ENCODE data around the gene CHD6.

Gene CHD6

DNA sequence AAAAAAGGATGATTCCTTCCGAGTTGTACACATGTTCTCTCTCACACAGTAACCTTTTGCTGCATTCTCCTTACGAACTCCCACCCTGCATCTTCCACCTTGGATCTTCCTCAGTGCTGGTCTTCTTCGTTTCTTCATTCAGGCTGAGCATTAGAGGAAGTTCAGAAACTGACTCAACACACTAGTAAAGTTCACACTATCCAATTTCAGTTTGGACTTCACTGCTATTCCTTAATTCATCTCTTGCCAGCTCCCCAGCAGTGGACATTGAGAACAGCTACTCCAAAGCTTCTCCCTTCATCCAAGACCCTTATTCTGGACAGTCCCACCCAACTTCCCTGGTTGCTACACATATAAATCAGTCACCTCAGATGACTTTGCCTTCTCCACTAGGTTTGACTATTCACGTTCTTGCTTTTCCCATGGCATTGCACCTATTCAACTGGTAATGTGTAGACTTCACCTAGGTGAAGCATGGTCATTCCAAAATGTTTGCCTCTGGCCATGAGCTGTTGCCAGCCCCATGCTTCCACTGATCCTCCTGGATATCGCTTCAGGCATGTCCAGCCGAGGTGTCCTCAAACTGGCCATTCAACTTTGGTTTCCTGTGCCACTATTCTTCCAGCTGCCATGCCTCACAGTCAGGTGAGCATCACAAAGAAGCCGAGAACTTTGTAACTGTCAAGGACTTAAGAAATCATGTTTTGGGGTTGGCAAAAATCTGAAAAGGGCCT, 147.6 kb downstream of the CHD6 start:
- Histone ChIP-seq H3K36me3 (peaks cover 30% of the 10 kb centered on the region), H3K27ac (no peak overlapping the region), H3K4me1 (ENCODE audit: control insufficient read depth in 1 of 2, insufficient read depth in 1 of 2, low read depth in 1 of 2, low read length in 1 of 2) (no peaks in the 10 kb centered on the region), H3K4me3 (ENCODE audit: low read depth in 1 of 2, low read length in 1 of 2) (no peak overlapping the region), H3K27me3 (no peaks in the 10 kb centered on the region), H3K9me3 (no peaks in the 10 kb centered on the region)
- TF ChIP-seq, protein P1, sequence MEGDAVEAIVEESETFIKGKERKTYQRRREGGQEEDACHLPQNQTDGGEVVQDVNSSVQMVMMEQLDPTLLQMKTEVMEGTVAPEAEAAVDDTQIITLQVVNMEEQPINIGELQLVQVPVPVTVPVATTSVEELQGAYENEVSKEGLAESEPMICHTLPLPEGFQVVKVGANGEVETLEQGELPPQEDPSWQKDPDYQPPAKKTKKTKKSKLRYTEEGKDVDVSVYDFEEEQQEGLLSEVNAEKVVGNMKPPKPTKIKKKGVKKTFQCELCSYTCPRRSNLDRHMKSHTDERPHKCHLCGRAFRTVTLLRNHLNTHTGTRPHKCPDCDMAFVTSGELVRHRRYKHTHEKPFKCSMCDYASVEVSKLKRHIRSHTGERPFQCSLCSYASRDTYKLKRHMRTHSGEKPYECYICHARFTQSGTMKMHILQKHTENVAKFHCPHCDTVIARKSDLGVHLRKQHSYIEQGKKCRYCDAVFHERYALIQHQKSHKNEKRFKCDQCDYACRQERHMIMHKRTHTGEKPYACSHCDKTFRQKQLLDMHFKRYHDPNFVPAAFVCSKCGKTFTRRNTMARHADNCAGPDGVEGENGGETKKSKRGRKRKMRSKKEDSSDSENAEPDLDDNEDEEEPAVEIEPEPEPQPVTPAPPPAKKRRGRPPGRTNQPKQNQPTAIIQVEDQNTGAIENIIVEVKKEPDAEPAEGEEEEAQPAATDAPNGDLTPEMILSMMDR (IDR thresholded peaks at IDR 0.05), result no peak

DNA sequence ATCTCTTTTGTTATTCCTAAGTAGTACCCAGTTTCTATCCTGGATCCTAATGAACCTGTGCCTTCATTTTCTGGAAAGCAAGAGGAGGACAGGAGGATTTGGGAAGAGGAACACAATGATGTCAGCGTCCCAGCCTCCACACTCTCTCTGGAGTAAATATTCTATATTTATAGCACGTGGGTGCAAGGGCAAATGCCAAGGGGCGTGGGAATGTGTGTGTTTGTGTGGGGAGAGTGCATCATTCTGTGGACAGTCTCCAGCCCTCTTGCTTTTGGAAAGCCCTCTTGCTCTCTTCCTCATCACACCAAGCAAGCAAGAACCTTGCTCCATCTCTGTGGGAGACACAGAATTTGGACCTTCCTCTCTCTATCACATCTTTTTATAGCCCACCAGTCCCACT, 148.3 kb downstream of the CHD6 start:
- Histone ChIP-seq H3K4me1 (ENCODE audit: control insufficient read depth in 1 of 2, insufficient read depth in 1 of 2, low read depth in 1 of 2, low read length in 1 of 2) (no peaks in the 10 kb centered on the region), H3K9me3 (no peaks in the 10 kb centered on the region), H3K36me3 (peaks cover 30% of the 10 kb centered on the region), H3K27ac (no peak overlapping the region), H3K4me3 (ENCODE audit: low read depth in 1 of 2, low read length in 1 of 2) (no peak overlapping the region), H3K27me3 (no peaks in the 10 kb centered on the region)
- TF ChIP-seq, protein P1 (IDR thresholded peaks at IDR 0.05), result no peak

DNA sequence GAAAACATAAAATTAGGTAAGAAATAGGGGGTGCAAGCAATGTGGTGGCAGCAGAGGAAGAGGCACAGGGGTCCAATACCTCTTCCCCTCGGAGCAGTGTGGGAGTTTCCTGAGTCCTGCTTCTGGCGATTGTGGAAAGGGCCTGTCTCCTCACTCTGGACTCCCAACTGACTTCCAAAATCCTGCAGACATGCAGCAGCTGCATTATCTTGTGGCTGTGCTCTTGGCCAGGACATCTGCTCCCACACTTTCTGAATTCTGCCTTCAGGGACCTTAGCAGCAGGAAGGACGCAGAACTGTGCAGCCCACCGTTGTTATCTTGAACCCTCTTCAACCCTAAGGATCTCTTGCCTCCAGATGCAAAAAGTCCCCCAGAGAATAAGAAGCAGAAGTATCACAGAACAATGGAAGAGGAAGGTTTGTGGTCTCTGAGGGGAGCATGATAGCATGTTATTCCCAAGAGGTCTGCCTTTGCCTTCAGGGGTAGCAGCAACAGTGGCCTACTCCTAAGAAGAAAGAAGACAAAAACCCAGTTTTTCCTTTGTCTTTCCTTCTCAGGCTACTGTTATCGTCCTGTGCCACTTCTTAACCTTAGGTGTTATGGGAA, 149.1 kb downstream of the CHD6 start:
- Histone ChIP-seq H3K9me3 (no peaks in the 10 kb centered on the region), H3K27me3 (no peaks in the 10 kb centered on the region), H3K27ac (no peak overlapping the region), H3K4me1 (ENCODE audit: control insufficient read depth in 1 of 2, insufficient read depth in 1 of 2, low read depth in 1 of 2, low read length in 1 of 2) (no peaks in the 10 kb centered on the region), H3K4me3 (ENCODE audit: low read depth in 1 of 2, low read length in 1 of 2) (no peak overlapping the region), H3K36me3 (peaks cover 30% of the 10 kb centered on the region)
- TF ChIP-seq, protein P1 (IDR thresholded peaks at IDR 0.05), result no peak

DNA sequence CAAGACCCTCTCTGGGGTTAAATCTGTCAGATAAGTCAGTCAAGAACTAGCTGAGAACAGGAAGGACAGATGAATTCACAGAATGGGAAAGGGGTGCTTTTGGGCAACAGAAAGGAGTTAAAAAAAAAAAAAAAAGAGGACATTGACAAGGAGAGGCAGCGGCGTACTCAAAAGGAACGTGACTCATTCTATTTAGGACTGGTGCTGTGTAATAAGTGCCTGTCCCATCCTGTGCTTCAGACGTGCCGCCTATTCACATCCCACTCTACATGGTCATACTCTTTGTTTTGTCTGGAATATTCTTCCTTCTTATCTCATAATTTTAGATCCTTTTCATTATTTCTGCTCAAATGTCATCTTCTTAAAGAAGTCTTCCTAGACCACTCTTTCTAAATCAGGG, 150.5 kb downstream of the CHD6 start:
- no peaks in the 10 kb centered on the region for H3K4me1 ChIP-seq (ENCODE audit: control insufficient read depth in 1 of 2, insufficient read depth in 1 of 2, low read depth in 1 of 2, low read length in 1 of 2)
- H3K4me3 ChIP-seq (ENCODE audit: low read depth in 1 of 2, low read length in 1 of 2), result no peak overlapping the region
- H3K36me3 ChIP-seq, result peaks cover 24% of the 10 kb centered on the region
- TF ChIP-seq, protein P1 (IDR thresholded peaks at IDR 0.05), result no peak
- H3K27ac ChIP-seq, result no peak overlapping the region
- H3K27me3 ChIP-seq, result no peaks in the 10 kb centered on the region
- H3K9me3 ChIP-seq, result no peaks in the 10 kb centered on the region

DNA sequence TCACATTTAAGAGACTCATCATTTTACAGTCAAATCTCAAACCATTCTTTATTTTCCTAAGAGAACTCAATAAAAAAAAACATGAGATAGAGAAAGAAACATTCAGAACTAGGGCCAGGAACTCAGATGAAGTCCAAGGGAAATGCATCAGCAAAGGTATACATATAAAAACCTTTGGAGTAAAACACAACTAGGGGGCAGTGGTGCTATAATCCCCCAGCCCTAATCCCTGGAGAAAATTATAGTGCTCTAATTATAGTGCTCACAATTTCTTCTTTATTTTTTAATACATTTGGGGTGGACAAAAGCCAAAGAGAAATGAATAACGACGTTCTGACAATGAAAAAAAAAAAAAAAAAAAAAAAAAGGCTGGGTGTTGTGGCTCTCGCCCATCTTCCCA, 151.0 kb downstream of the CHD6 start:
- no peaks in the 10 kb centered on the region for H3K9me3 ChIP-seq
- no peak overlapping the region for H3K27ac ChIP-seq
- TF ChIP-seq, protein P1 (IDR thresholded peaks at IDR 0.05), result no peak
- no peak overlapping the region for H3K4me3 ChIP-seq (ENCODE audit: low read depth in 1 of 2, low read length in 1 of 2)
- H3K4me1 ChIP-seq (ENCODE audit: control insufficient read depth in 1 of 2, insufficient read depth in 1 of 2, low read depth in 1 of 2, low read length in 1 of 2), result no peaks in the 10 kb centered on the region
- no peaks in the 10 kb centered on the region for H3K27me3 ChIP-seq
- peaks cover 24% of the 10 kb centered on the region for H3K36me3 ChIP-seq

Measured in neutrophil (primary cell).